Hepatocyte (in vitro differentiated cells): ENCODE measurements around the gene ADGRV1. TPM values are rescaled to one million over a fixed set of nuclear protein-coding genes. Genes with fewer than 3 reads are reported as not detected.
"Not testable (repeated sequence)": the region's sequence is repeated elsewhere in the genome, so short reads cannot be mapped to it uniquely, and the experiment has no call there.

Source experiments
- DNase-seq: peaks from one replicate; pipeline ENCODE4 v3.0.0-alpha.2; 2016; ENCODE audit warnings: low spot score
- H2AFZ ChIP-seq: fragments of 200-600 bp; sonication (generic); 2 replicates; pipeline ENCODE4 v1.6.0; 2016; ENCODE audit warnings: antibody characterized with exemption, mild to moderate bottlenecking
- H3K27ac ChIP-seq: fragments of 200-600 bp; sonication (generic); 2 replicates; pipeline ENCODE4 v1.5.1; 2016; ENCODE audit warnings: mild to moderate bottlenecking
- H3K27me3 ChIP-seq: fragments of 200-600 bp; sonication (generic); 2 replicates; pipeline ENCODE4 v1.6.1; 2016
- H3K36me3 ChIP-seq: fragments of 200-600 bp; sonication (generic); replicated peaks from 2 replicates; pipeline ENCODE4 v1.5.1; 2016; ENCODE audit warnings: low read depth; ENCODE audit not compliant: insufficient read depth
- H3K4me1 ChIP-seq: fragments of 200-600 bp; sonication (generic); 2 replicates; pipeline ENCODE4 v1.5.1; 2016; ENCODE audit warnings: mild to moderate bottlenecking, moderate library complexity; ENCODE audit not compliant: insufficient read depth
- H3K4me2 ChIP-seq: fragments of 200-600 bp; sonication (generic); 2 replicates; pipeline ENCODE4 v1.6.0; 2016
- H3K4me3 ChIP-seq: fragments of 200-600 bp; sonication (generic); 2 replicates; pipeline ENCODE4 v1.5.1; 2016; ENCODE audit warnings: mild to moderate bottlenecking
- H3K79me2 ChIP-seq: fragments of 200-600 bp; sonication (generic); 2 replicates; pipeline ENCODE4 v1.6.0; 2017; ENCODE audit warnings: mild to moderate bottlenecking
- H3K9me2 ChIP-seq: fragments of 200-600 bp; sonication (generic); replicated peaks from 2 replicates; pipeline ENCODE4 v1.6.0; 2017; ENCODE audit warnings: mild to moderate bottlenecking; ENCODE audit not compliant: insufficient read depth
- H3K9me3 ChIP-seq: fragments of 200-600 bp; sonication (generic); 2 replicates; pipeline ENCODE4 v1.5.1; 2016; ENCODE audit warnings: low read depth, mild to moderate bottlenecking
- H4K20me1 ChIP-seq: fragments of 200-600 bp; sonication (generic); 2 replicates; pipeline ENCODE4 v1.6.0; 2016; ENCODE audit warnings: mild to moderate bottlenecking; ENCODE audit not compliant: insufficient read depth, poor library complexity, severe bottlenecking
- CTCF ChIP-seq: fragments of 200-600 bp; sonication (generic); IDR thresholded peaks from 2 replicates; pipeline ENCODE4 v1.5.1; 2016; ENCODE audit warnings: antibody characterized with exemption, mild to moderate bottlenecking; ENCODE audit not compliant: poor library complexity
- EZH2 ChIP-seq: fragments of 200-600 bp; sonication (generic); IDR thresholded peaks from 2 replicates; pipeline ENCODE4 v1.6.1; 2016; ENCODE audit warnings: antibody characterized with exemption, mild to moderate bottlenecking, borderline replicate concordance
- WGBS: methylation state at CpG from one replicate; pipeline ENCODE4 v1.1.6; 2016; ENCODE audit warnings: low lambda C conversion rate; ENCODE audit errors: missing lambda C conversion rate; 5-methylcytosine and 5-hydroxymethylcytosine counted together
- polyA plus RNA-seq: library from polyadenylated mRNA; unstranded; fragments of >200 nt; fragmentation: Nextera tagmentation; extraction: Ambion mirVana; gene quantifications from 2 replicates; pipeline ENCODE4 v1.2.1, GENCODE V29; 2016
- total RNA-seq: library from RNA; depleted of rRNA; stranded (reverse); fragments of >200 nt; gene quantifications from 2 replicates; pipeline ENCODE4 v1.2.3, GENCODE V29; 2014

Gene ADGRV1
- total and polyA plus RNA-seq, 2 experiments from 2014 or later: 74.9 to 88.3 TPM

- Histone ChIP-seq H3K27me3 (no peaks in the 10 kb centered on the region), H3K4me1 (no peaks in the 10 kb centered on the region), H2AFZ (no peak overlapping the region), H3K4me3 (no peak overlapping the region), H3K27ac (no peak overlapping the region), H3K9me3 (no peaks in the 10 kb centered on the region), H3K4me2 (no peak overlapping the region), H3K9me2 (no peaks in the 10 kb centered on the region), H4K20me1 (no peaks in the 10 kb centered on the region), H3K79me2 (no peaks in the 10 kb centered on the region), H3K36me3 (no peaks in the 10 kb centered on the region)
- no peak for DNase-seq
- 93% methylated on average over 2 of the region's 2 CpGs for WGBS
- peak; percentile 10 for TF ChIP-seq CTCF
- TF ChIP-seq EZH2: no peak
These were observed 234.6 kb downstream of the ADGRV1 start for GRCh38 chr5:90793183-90793582.

- not testable (repeated sequence) for DNase-seq, H3K36me3 ChIP-seq, H4K20me1 ChIP-seq, H3K9me2 ChIP-seq, H3K4me3 ChIP-seq, H2AFZ ChIP-seq, H3K9me3 ChIP-seq, H3K4me2 ChIP-seq, H3K4me1 ChIP-seq, H3K27me3 ChIP-seq, H3K79me2 ChIP-seq, H3K27ac ChIP-seq
- WGBS: 100% methylated on average over 2 of the region's 2 CpGs
These were observed 238.3 kb downstream of the ADGRV1 start for GRCh38 chr5:90796919-90797318.

GRCh38 chr5:90800082-90800481 is 241.5 kb downstream of the ADGRV1 start:
- not testable (repeated sequence) for H3K79me2 ChIP-seq, H4K20me1 ChIP-seq, H3K4me1 ChIP-seq, H3K9me3 ChIP-seq, H3K4me3 ChIP-seq, H3K4me2 ChIP-seq, H3K36me3 ChIP-seq, DNase-seq, H3K27ac ChIP-seq, H2AFZ ChIP-seq, H3K9me2 ChIP-seq, H3K27me3 ChIP-seq
- 100% methylated on average over 1 of the region's 1 CpG for WGBS

GRCh38 chr5:90800515-90800914 is 241.9 kb downstream of the ADGRV1 start:
- not testable (repeated sequence) for H4K20me1 ChIP-seq, H3K27ac ChIP-seq, H3K9me3 ChIP-seq, H3K4me2 ChIP-seq, H3K9me2 ChIP-seq, DNase-seq, H3K4me1 ChIP-seq, H3K36me3 ChIP-seq, H3K79me2 ChIP-seq, H3K4me3 ChIP-seq, H3K27me3 ChIP-seq, H2AFZ ChIP-seq
- WGBS: 83% methylated on average over 3 of the region's 3 CpGs

- no peaks in the 10 kb centered on the region for H3K36me3 ChIP-seq
- H3K79me2 ChIP-seq: no peaks in the 10 kb centered on the region
- WGBS: 39% methylated on average over 6 of the region's 6 CpGs
- H3K27me3 ChIP-seq: no peaks in the 10 kb centered on the region
- H3K4me2 ChIP-seq: no peak overlapping the region
- no peak overlapping the region for H3K27ac ChIP-seq
- H3K9me3 ChIP-seq: no peaks in the 10 kb centered on the region
- no peak overlapping the region for H2AFZ ChIP-seq
- TF ChIP-seq EZH2: no peak
- TF ChIP-seq CTCF: peak; percentile 88
- no peaks in the 10 kb centered on the region for H4K20me1 ChIP-seq
- DNase-seq: peak; percentile 71
- no peaks in the 10 kb centered on the region for H3K4me1 ChIP-seq
- no peaks in the 10 kb centered on the region for H3K9me2 ChIP-seq
- H3K4me3 ChIP-seq: no peak overlapping the region
These were observed 244.1 kb downstream of the ADGRV1 start for GRCh38 chr5:90802474-90803317.
